Left kidney (tissue), 8 donors: ENCODE results near the gene PPP3CA. TPM values are rescaled to one million over a fixed set of nuclear protein-coding genes. Genes with fewer than 3 reads are reported as not detected.

Experiments used
- DNase-seq: peaks from one replicate; pipeline ENCODE4 v3.0.0-alpha.2; 2013
- long read RNA-seq, 8 donors: transcript quantifications; one replicate each; lab custom pipeline, GENCODE V29; 2026
- polyA plus RNA-seq: library from polyadenylated mRNA; unstranded; fragments of 120-200 nt; gene quantifications from one replicate; pipeline ENCODE4 v1.2.1, GENCODE V29; 2013; ENCODE audit not compliant: insufficient read length

Gene PPP3CA
- 54.3 TPM for polyA plus RNA-seq
- long read RNA-seq, donor 1, partial matches to known transcripts: 0 of 4 reads
- long read RNA-seq, donor 1, other reads (novel, unspliced or antisense): 0 of 4 reads
- long read RNA-seq, donor 2, transcript PPP3CA-202 (13 exons, 3,604 nt): major isoform, 6 of 6 reads
- long read RNA-seq, donor 2, partial matches to known transcripts: 0 of 6 reads
- long read RNA-seq, donor 2, other reads (novel, unspliced or antisense): 0 of 6 reads
- long read RNA-seq, donor 3, partial matches to known transcripts: 56 of 60 reads
- long read RNA-seq, donor 3, other reads (novel, unspliced or antisense): 0 of 60 reads
- long read RNA-seq, donor 4: 0 reads
- long read RNA-seq, donor 5, partial matches to known transcripts: 0 of 4 reads
- long read RNA-seq, donor 5, other reads (novel, unspliced or antisense): 0 of 4 reads
- long read RNA-seq, donor 6, partial matches to known transcripts: 0 of 3 reads
- long read RNA-seq, donor 6, other reads (novel, unspliced or antisense): 0 of 3 reads
- long read RNA-seq, donor 7, partial matches to known transcripts: 7 of 11 reads
- long read RNA-seq, donor 7, other reads (novel, unspliced or antisense): 0 of 11 reads
- long read RNA-seq, donor 8, partial matches to known transcripts: 0 of 1 reads
- long read RNA-seq, donor 8, other reads (novel, unspliced or antisense): 0 of 1 reads

GRCh38 chr4:101347267-101347556, at the start of gene PPP3CA:
TSS of gene PPP3CA (minus strand) at chr4:101347526.
- no peak for DNase-seq

GRCh38 chr4:101393256-101393655, 45.9 kb upstream of the PPP3CA start:
- DNase-seq: no peak

- no peak for DNase-seq
Observed at GRCh38 chr4:101370663-101371210, 23.4 kb upstream of the PPP3CA start.

- DNase-seq: no peak
Observed at GRCh38 chr4:101367201-101367600, 19.9 kb upstream of the PPP3CA start.

GRCh38 chr4:101366331-101366730, 19.0 kb upstream of the PPP3CA start:
- no peak for DNase-seq

GRCh38 chr4:101357751-101358150, 10.4 kb upstream of the PPP3CA start:
- no peak for DNase-seq

- DNase-seq: no peak
Observed at GRCh38 chr4:101356928-101357327, 9.6 kb upstream of the PPP3CA start.

GRCh38 chr4:101355767-101356702, 8.7 kb upstream of the PPP3CA start:
- no peak for DNase-seq

GRCh38 chr4:101355246-101355645, 7.9 kb upstream of the PPP3CA start:
- no peak for DNase-seq

GRCh38 chr4:101349801-101350064, 2.4 kb upstream of the PPP3CA start:
- DNase-seq: no peak

GRCh38 chr4:101348995-101349800, 1.9 kb upstream of the PPP3CA start:
- no peak for DNase-seq

- DNase-seq: no peak
Observed at GRCh38 chr4:101348367-101348827, 1.1 kb upstream of the PPP3CA start.

- DNase-seq: peak; percentile 96
Observed at GRCh38 chr4:101347557-101348366, 436 bp upstream of the PPP3CA start.

- peak; percentile 70 for DNase-seq
Observed at GRCh38 chr4:101346351-101347266, 717 bp downstream of the PPP3CA start.

- peak; percentile 71 for DNase-seq
Observed at GRCh38 chr4:101345596-101346350, 1.6 kb downstream of the PPP3CA start.

- no peak for DNase-seq
Observed at GRCh38 chr4:101345271-101345595, 2.1 kb downstream of the PPP3CA start.

- DNase-seq: no peak
Observed at GRCh38 chr4:101339332-101339731, 8.0 kb downstream of the PPP3CA start.

GRCh38 chr4:101337688-101338087, 9.6 kb downstream of the PPP3CA start:
- no peak for DNase-seq
